GM12878 (cell line): ENCODE results near the gene CEP63.

Experiments used
- BHLHE40 ChIP-seq, 2 experiments: fragments of 450-650 bp in 1 of 2; IDR thresholded peaks; 2 replicates each; pipeline ENCODE4 v1.6.1; 2011 to 2017; ENCODE audit warnings: low read depth in 2 of 2, borderline replicate concordance in 1 of 2, improper control_type of control experiment in 1 of 2, low read length in 1 of 2, mild to moderate bottlenecking in 1 of 2
- CUX1 ChIP-seq: IDR thresholded peaks from 2 replicates; pipeline ENCODE4 v1.6.1; 2012; ENCODE audit warnings: improper control_type of control experiment, low read depth, low read length; ENCODE audit not compliant: insufficient replicate concordance
- EP300 ChIP-seq, 2 experiments: fragments of 150-350 bp in 1 of 2; IDR thresholded peaks; 2 replicates each; pipeline ENCODE4 v1.6.1; 2011 to 2012; ENCODE audit warnings: low read depth in 2 of 2, low read length in 2 of 2, borderline replicate concordance in 1 of 2, improper control_type of control experiment in 1 of 2, inconsistent platforms in 1 of 2; ENCODE audit not compliant: control insufficient read depth in 1 of 2
- EZH2 ChIP-seq: IDR thresholded peaks from 2 replicates; pipeline ENCODE4 v1.6.1; 2012; ENCODE audit warnings: low read depth, mild to moderate bottlenecking, control low read depth, inconsistent platforms, low read length, borderline replicate concordance; ENCODE audit not compliant: control insufficient read depth
- FOXM1 ChIP-seq: IDR thresholded peaks from 2 replicates; pipeline ENCODE4 v1.6.1; 2012; ENCODE audit warnings: low read depth, mild to moderate bottlenecking, inconsistent platforms, low read length, moderate library complexity
- HDAC2 ChIP-seq: fragments of 200-600 bp; sonication (generic); IDR thresholded peaks from 2 replicates; pipeline ENCODE4 v1.6.1; 2017
- MYC ChIP-seq: IDR thresholded peaks from 2 replicates; pipeline ENCODE4 v1.6.1; 2011; ENCODE audit warnings: mild to moderate bottlenecking, low read length, moderate library complexity, inconsistent platforms; ENCODE audit not compliant: insufficient read depth, insufficient replicate concordance, insufficient read length, severe bottlenecking
- NKRF ChIP-seq: fragments of 450-650 bp; conservative IDR thresholded peaks from 2 replicates; pipeline ENCODE4 v1.6.1; 2017; ENCODE audit warnings: mild to moderate bottlenecking, moderate library complexity
- NRF1 ChIP-seq: conservative IDR thresholded peaks from 2 replicates; pipeline ENCODE4 v1.6.1; 2011; ENCODE audit warnings: mild to moderate bottlenecking, low read depth, low read length, improper control_type of control experiment
- RBBP5 ChIP-seq: fragments of 200-600 bp; sonication (generic); conservative IDR thresholded peaks from 2 replicates; pipeline ENCODE4 v1.6.1; 2016
- RELA ChIP-seq: fragments of 450-650 bp; IDR thresholded peaks from 2 replicates; pipeline ENCODE4 v1.8.0; 2014; ENCODE audit warnings: borderline replicate concordance; ENCODE audit not compliant: partially characterized antibody
- TCF7 ChIP-seq: IDR thresholded peaks from 2 replicates; pipeline ENCODE4 v1.6.1; 2014; ENCODE audit warnings: antibody characterized with exemption, borderline replicate concordance
- TF ChIP-seq, protein P1 (sequence below), 3 experiments: IDR thresholded peaks in 2 of 3; conservative IDR thresholded peaks in 1 of 3; 2 replicates each; pipeline ENCODE4 v1.5.1; 2011; ENCODE audit warnings: low read depth in 3 of 3, low read length in 3 of 3, mild to moderate bottlenecking in 3 of 3, control low read depth in 2 of 3, moderate library complexity in 2 of 3, inconsistent platforms in 1 of 3, mixed read lengths in 1 of 3; ENCODE audit not compliant: control insufficient read depth in 2 of 3, insufficient read depth in 1 of 3; ENCODE audit errors: extremely low read depth in 1 of 3

GRCh38 chr3:134471521-134472193 lies 14.2 kb upstream of the CEP63 start:
- no peak for TF ChIP-seq EP300 (IDR thresholded peaks at IDR 0.05; ENCODE audit: borderline replicate concordance in 1 of 2, control insufficient read depth in 1 of 2, low read depth in 2 of 2, low read length in 2 of 2)
- no peak for TF ChIP-seq BHLHE40 (IDR thresholded peaks at IDR 0.05; ENCODE audit: borderline replicate concordance in 1 of 2, low read depth in 2 of 2, low read length in 1 of 2)
- TF ChIP-seq, protein P1, sequence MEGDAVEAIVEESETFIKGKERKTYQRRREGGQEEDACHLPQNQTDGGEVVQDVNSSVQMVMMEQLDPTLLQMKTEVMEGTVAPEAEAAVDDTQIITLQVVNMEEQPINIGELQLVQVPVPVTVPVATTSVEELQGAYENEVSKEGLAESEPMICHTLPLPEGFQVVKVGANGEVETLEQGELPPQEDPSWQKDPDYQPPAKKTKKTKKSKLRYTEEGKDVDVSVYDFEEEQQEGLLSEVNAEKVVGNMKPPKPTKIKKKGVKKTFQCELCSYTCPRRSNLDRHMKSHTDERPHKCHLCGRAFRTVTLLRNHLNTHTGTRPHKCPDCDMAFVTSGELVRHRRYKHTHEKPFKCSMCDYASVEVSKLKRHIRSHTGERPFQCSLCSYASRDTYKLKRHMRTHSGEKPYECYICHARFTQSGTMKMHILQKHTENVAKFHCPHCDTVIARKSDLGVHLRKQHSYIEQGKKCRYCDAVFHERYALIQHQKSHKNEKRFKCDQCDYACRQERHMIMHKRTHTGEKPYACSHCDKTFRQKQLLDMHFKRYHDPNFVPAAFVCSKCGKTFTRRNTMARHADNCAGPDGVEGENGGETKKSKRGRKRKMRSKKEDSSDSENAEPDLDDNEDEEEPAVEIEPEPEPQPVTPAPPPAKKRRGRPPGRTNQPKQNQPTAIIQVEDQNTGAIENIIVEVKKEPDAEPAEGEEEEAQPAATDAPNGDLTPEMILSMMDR (IDR thresholded peaks at IDR 0.05 in 2 of 3, conservative IDR thresholded peaks at IDR 0.05 in 1 of 3; ENCODE audit: control insufficient read depth in 2 of 3, extremely low read depth in 1 of 3, insufficient read depth in 1 of 3, low read depth in 3 of 3, low read length in 3 of 3) = no peak
- TF ChIP-seq EZH2 = no peak
- TF ChIP-seq RBBP5 = no peak
- TF ChIP-seq TCF7 = no peak
- no peak for TF ChIP-seq RELA
- no peak for TF ChIP-seq NKRF
- TF ChIP-seq FOXM1 = no peak
- TF ChIP-seq CUX1 = no peak
- TF ChIP-seq MYC = no peak
- TF ChIP-seq HDAC2 = no peak
- TF ChIP-seq NRF1 = no peak
